GM18873 (cell line): ENCODE measurements around the gene DPP10.

ENCODE experiments used
- ATAC-seq: cut with Tn5 transposase; IDR thresholded peaks from one replicate; pipeline ENCODE4 v1.9.1; 2021; ENCODE audit warnings: mild to moderate bottlenecking, moderate library complexity, moderate number of reproducible peaks; ENCODE audit not compliant: unreplicated experiment, low FRiP score

The DPP10 gene

GRCh38 chr2:115606350-115606749 is 1163.9 kb downstream of the DPP10 start:
- ATAC-seq, result no peak

GRCh38 chr2:115609978-115610377 is 1167.5 kb downstream of the DPP10 start:
- no peak for ATAC-seq

- no peak for ATAC-seq
Measured at GRCh38 chr2:115610888-115611287, 1168.4 kb downstream of the DPP10 start.

GRCh38 chr2:115624332-115624731 is 1181.9 kb downstream of the DPP10 start:
- no peak for ATAC-seq

- no peak for ATAC-seq
Measured at GRCh38 chr2:115634578-115634977, 1192.1 kb downstream of the DPP10 start.

- ATAC-seq, result no peak
Measured at GRCh38 chr2:115635430-115635829, 1193.0 kb downstream of the DPP10 start.

GRCh38 chr2:115649731-115650130 is 1207.3 kb downstream of the DPP10 start:
- ATAC-seq, result no peak

- ATAC-seq, result no peak
Measured at GRCh38 chr2:115650827-115651226, 1208.4 kb downstream of the DPP10 start.

- no peak for ATAC-seq
Measured at GRCh38 chr2:115652652-115653051, 1210.2 kb downstream of the DPP10 start.

GRCh38 chr2:115654362-115654761 is 1211.9 kb downstream of the DPP10 start:
- ATAC-seq, result no peak

- ATAC-seq, result no peak
Measured at GRCh38 chr2:115678129-115678528, 1235.7 kb downstream of the DPP10 start.

GRCh38 chr2:115684345-115684744 is 1241.9 kb downstream of the DPP10 start:
- no peak for ATAC-seq

- no peak for ATAC-seq
Measured at GRCh38 chr2:115691409-115691808, 1249.0 kb downstream of the DPP10 start.

GRCh38 chr2:115694651-115695050 is 1252.2 kb downstream of the DPP10 start:
- ATAC-seq, result no peak

- ATAC-seq, result no peak
Measured at GRCh38 chr2:115733190-115733775, 1290.8 kb downstream of the DPP10 start.

- ATAC-seq, result no peak
Measured at GRCh38 chr2:115738111-115738510, 1295.7 kb downstream of the DPP10 start.

- no peak for ATAC-seq
Measured at GRCh38 chr2:115739574-115739973, 1297.1 kb downstream of the DPP10 start.

GRCh38 chr2:115746151-115746550 is 1303.7 kb downstream of the DPP10 start:
- ATAC-seq, result no peak

GRCh38 chr2:115757286-115757685 is 1314.8 kb downstream of the DPP10 start:
- ATAC-seq, result no peak

GRCh38 chr2:115763601-115764000 is 1321.2 kb downstream of the DPP10 start:
- no peak for ATAC-seq

- ATAC-seq, result no peak
Measured at GRCh38 chr2:115771516-115771915, 1329.1 kb downstream of the DPP10 start.

- no peak for ATAC-seq
Measured at GRCh38 chr2:115774361-115774760, 1331.9 kb downstream of the DPP10 start.

GRCh38 chr2:115779085-115779632 is 1336.7 kb downstream of the DPP10 start:
- no peak for ATAC-seq
